Spleen (tissue), 7 donors: ENCODE results near the gene MICAL2.

Source experiments
- POLR2AphosphoS5 ChIP-seq, 3 donors: sonication (generic); formaldehyde crosslinking; IDR thresholded peaks; one replicate each; pipeline ENCODE4 v1.5.1; 2017; ENCODE audit warnings: antibody characterized with exemption in 3 of 3
- TF ChIP-seq, protein P1 (sequence below), 11 experiments: fragments of 200-600 bp in 7 of 11; fragments of 450-650 bp in 4 of 11; sonication (generic) in 4 of 11; IDR thresholded peaks in 8 of 11; conservative IDR thresholded peaks in 3 of 11; 1 replicate in 7 of 11; 2 replicates in 4 of 11; pipeline versions ENCODE4 v1.4.0 to v1.8.0; 2016 to 2021; ENCODE audit warnings: antibody characterized with exemption in 11 of 11, inconsistent platforms in 4 of 11, mild to moderate bottlenecking in 1 of 11
- donor health status: DM: no; HTN: no; CAD: no; lungs with moderate emphysema.
- donor health status: DM: no; HTN: no; CAD: no.
- donor health status: DM: no; HTN: no; CAD: no.

DNA sequence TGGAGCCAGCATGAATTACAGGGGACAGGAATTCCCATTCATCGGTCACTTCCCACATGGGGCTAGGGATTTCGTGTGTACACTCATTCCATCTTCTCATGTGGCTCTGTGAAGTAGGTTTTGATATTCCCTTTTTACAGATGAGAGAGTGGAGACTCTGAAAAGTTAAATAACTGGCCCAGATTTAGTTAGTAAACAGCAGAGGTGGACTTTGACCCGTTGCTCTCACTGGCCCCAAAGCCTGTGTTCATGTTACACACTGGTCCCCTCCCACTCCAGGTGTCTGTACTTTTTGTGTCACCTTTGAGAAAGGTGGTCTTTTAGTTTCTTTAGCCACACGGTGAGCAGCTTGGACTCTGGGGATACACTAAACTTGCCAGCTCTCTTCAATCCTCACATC lies 108.5 kb downstream of the MICAL2 start:
- TF ChIP-seq, protein P1, sequence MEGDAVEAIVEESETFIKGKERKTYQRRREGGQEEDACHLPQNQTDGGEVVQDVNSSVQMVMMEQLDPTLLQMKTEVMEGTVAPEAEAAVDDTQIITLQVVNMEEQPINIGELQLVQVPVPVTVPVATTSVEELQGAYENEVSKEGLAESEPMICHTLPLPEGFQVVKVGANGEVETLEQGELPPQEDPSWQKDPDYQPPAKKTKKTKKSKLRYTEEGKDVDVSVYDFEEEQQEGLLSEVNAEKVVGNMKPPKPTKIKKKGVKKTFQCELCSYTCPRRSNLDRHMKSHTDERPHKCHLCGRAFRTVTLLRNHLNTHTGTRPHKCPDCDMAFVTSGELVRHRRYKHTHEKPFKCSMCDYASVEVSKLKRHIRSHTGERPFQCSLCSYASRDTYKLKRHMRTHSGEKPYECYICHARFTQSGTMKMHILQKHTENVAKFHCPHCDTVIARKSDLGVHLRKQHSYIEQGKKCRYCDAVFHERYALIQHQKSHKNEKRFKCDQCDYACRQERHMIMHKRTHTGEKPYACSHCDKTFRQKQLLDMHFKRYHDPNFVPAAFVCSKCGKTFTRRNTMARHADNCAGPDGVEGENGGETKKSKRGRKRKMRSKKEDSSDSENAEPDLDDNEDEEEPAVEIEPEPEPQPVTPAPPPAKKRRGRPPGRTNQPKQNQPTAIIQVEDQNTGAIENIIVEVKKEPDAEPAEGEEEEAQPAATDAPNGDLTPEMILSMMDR (IDR thresholded peaks at IDR 0.05 in 8 of 11, conservative IDR thresholded peaks at IDR 0.05 in 3 of 11): no peak
- no peak for TF ChIP-seq POLR2AphosphoS5 (IDR thresholded peaks at IDR 0.05)
